HEK293 (cell line): ENCODE results near the gene CNPPD1.

Experiments
- CTCF ChIA-PET: fragments of 350-600 bp; formaldehyde crosslinking; extraction: SDS; loops from one replicate; lab custom pipeline; 2021; ENCODE audit warnings: antibody characterized with exemption; lab: Yijun Ruan, JAX
- POLR2A ChIA-PET: fragments of 300-600 bp; formaldehyde crosslinking; extraction: SDS; loops from one replicate; lab custom pipeline; 2020; ENCODE audit warnings: antibody characterized with exemption, inconsistent platforms; lab: Yijun Ruan, JAX
- H3K27ac ChIP-seq: fragments of 200-500 bp; sonication (Bioruptor generic); 2 replicates; pipeline ENCODE4 v1.5.1; 2014; ENCODE audit warnings: low read depth, low read length, control low read depth, inconsistent platforms; ENCODE audit errors: extremely low read depth
- H3K36me3 ChIP-seq, 2 experiments: fragments of 200-500 bp in 1 of 2; sonication (Bioruptor generic) in 1 of 2; 1 replicate in 1 of 2; 2 replicates in 1 of 2; pipeline ENCODE4 v1.5.1; 2014 to 2017; ENCODE audit warnings: inconsistent platforms in 2 of 2, low read length in 2 of 2; ENCODE audit not compliant: control insufficient read depth in 2 of 2, insufficient read depth in 1 of 2
- H3K4me1 ChIP-seq: fragments of 200-500 bp; sonication (Bioruptor generic); 2 replicates; pipeline ENCODE4 v1.5.1; 2014; ENCODE audit warnings: mild to moderate bottlenecking, low read length, inconsistent platforms; ENCODE audit not compliant: control insufficient read depth, insufficient read depth
- H3K4me3 ChIP-seq: 2 replicates; pipeline ENCODE4 v1.5.1; 2011; ENCODE audit warnings: low read depth, mild to moderate bottlenecking, control low read depth, low read length, moderate library complexity
- H3K9me3 ChIP-seq: fragments of 200-500 bp; sonication (Bioruptor generic); 2 replicates; pipeline ENCODE4 v1.5.1; 2014; ENCODE audit warnings: low read depth, low read length, inconsistent platforms; ENCODE audit not compliant: control insufficient read depth, insufficient read depth
- KLF1 ChIP-seq: fragments of 450-650 bp; formaldehyde crosslinking; IDR thresholded peaks from 2 replicates; pipeline ENCODE4 v1.5.1; 2016; ENCODE audit warnings: missing biosample characterization, missing genetic modification characterization
- KLF7 ChIP-seq: fragments of 450-650 bp; formaldehyde crosslinking; IDR thresholded peaks from 2 replicates; pipeline ENCODE4 v1.5.1; 2016; ENCODE audit warnings: missing biosample characterization, missing genetic modification characterization, borderline replicate concordance
- SP2 ChIP-seq: fragments of 450-650 bp; formaldehyde crosslinking; IDR thresholded peaks from 2 replicates; pipeline ENCODE4 v1.5.1; 2016; ENCODE audit warnings: missing biosample characterization, missing genetic modification characterization
- YY1 ChIP-seq: fragments of 450-650 bp; formaldehyde crosslinking; IDR thresholded peaks from 2 replicates; pipeline ENCODE4 v1.5.1; 2018; ENCODE audit warnings: missing biosample characterization, missing genetic modification characterization
- ZBTB7A ChIP-seq: fragments of 450-650 bp; formaldehyde crosslinking; IDR thresholded peaks from 2 replicates; pipeline ENCODE4 v1.5.1; 2016; ENCODE audit warnings: low read depth, missing biosample characterization, missing genetic modification characterization
- ZBTB8A ChIP-seq: fragments of 450-650 bp; formaldehyde crosslinking; IDR thresholded peaks from 2 replicates; pipeline ENCODE4 v1.5.1; 2016; ENCODE audit warnings: missing biosample characterization, missing genetic modification characterization
- ZNF221 ChIP-seq: fragments of 450-650 bp; formaldehyde crosslinking; IDR thresholded peaks from 2 replicates; pipeline ENCODE4 v1.5.1; 2017; ENCODE audit warnings: missing biosample characterization, missing genetic modification characterization, borderline replicate concordance
- ZNF248 ChIP-seq: fragments of 450-650 bp; formaldehyde crosslinking; IDR thresholded peaks from 2 replicates; pipeline ENCODE4 v1.5.1; 2017; ENCODE audit warnings: missing biosample characterization, missing genetic modification characterization
- ZNF335 ChIP-seq: fragments of 450-650 bp; formaldehyde crosslinking; conservative IDR thresholded peaks from 2 replicates; pipeline ENCODE4 v1.5.1; 2016; ENCODE audit warnings: missing biosample characterization, missing genetic modification characterization
- ZNF341 ChIP-seq: fragments of 450-650 bp; formaldehyde crosslinking; IDR thresholded peaks from 2 replicates; pipeline ENCODE4; 2016; ENCODE audit warnings: low read depth, missing biosample characterization, missing genetic modification characterization
- ZNF398 ChIP-seq: fragments of 450-650 bp; formaldehyde crosslinking; IDR thresholded peaks from 2 replicates; pipeline ENCODE4 v1.5.1; 2017; ENCODE audit warnings: missing biosample characterization, missing genetic modification characterization
- ZNF555 ChIP-seq: fragments of 450-650 bp; formaldehyde crosslinking; conservative IDR thresholded peaks from 2 replicates; pipeline ENCODE4 v1.5.1; 2017; ENCODE audit warnings: missing biosample characterization, mild to moderate bottlenecking, missing genetic modification characterization, inconsistent platforms
- ZNF621 ChIP-seq: fragments of 450-650 bp; formaldehyde crosslinking; IDR thresholded peaks from 2 replicates; pipeline ENCODE4 v1.5.1; 2017; ENCODE audit warnings: missing biosample characterization, missing genetic modification characterization
- ZNF624 ChIP-seq: fragments of 450-650 bp; formaldehyde crosslinking; IDR thresholded peaks from 2 replicates; pipeline ENCODE4 v1.5.1; 2017; ENCODE audit warnings: missing biosample characterization, missing genetic modification characterization
- ZNF658 ChIP-seq: fragments of 450-650 bp; formaldehyde crosslinking; IDR thresholded peaks from 2 replicates; pipeline ENCODE4; 2016; ENCODE audit warnings: missing biosample characterization, missing genetic modification characterization
- ZNF660 ChIP-seq: fragments of 450-650 bp; IDR thresholded peaks from 2 replicates; pipeline ENCODE4 v1.5.1; 2018; ENCODE audit warnings: missing biosample characterization, mild to moderate bottlenecking, missing genetic modification characterization
- ZNF777 ChIP-seq: fragments of 450-650 bp; formaldehyde crosslinking; IDR thresholded peaks from 2 replicates; pipeline ENCODE4 v1.5.1; 2017; ENCODE audit warnings: missing biosample characterization, missing genetic modification characterization, borderline replicate concordance
- TF ChIP-seq, protein P1 (sequence below): fragments of 450-650 bp; formaldehyde crosslinking; IDR thresholded peaks from 2 replicates; pipeline ENCODE4 v1.5.1; 2017; ENCODE audit warnings: missing biosample characterization, mild to moderate bottlenecking, missing genetic modification characterization, moderate library complexity
- TF ChIP-seq, protein P2 (sequence below): fragments of 450-650 bp; formaldehyde crosslinking; conservative IDR thresholded peaks from 2 replicates; pipeline ENCODE4 v1.5.1; 2016; ENCODE audit warnings: low read depth, missing biosample characterization, missing genetic modification characterization
- TF ChIP-seq, protein P3 (sequence below): fragments of 450-650 bp; formaldehyde crosslinking; optimal IDR thresholded peaks from 2 replicates; pipeline ENCODE3; 2016; ENCODE audit warnings: missing biosample characterization, mild to moderate bottlenecking, missing genetic modification characterization
- TF ChIP-seq, protein P4 (sequence below): fragments of 450-650 bp; formaldehyde crosslinking; IDR thresholded peaks from 2 replicates; pipeline ENCODE4 v1.5.1; 2017; ENCODE audit warnings: missing biosample characterization, missing genetic modification characterization

Gene CNPPD1

DNA sequence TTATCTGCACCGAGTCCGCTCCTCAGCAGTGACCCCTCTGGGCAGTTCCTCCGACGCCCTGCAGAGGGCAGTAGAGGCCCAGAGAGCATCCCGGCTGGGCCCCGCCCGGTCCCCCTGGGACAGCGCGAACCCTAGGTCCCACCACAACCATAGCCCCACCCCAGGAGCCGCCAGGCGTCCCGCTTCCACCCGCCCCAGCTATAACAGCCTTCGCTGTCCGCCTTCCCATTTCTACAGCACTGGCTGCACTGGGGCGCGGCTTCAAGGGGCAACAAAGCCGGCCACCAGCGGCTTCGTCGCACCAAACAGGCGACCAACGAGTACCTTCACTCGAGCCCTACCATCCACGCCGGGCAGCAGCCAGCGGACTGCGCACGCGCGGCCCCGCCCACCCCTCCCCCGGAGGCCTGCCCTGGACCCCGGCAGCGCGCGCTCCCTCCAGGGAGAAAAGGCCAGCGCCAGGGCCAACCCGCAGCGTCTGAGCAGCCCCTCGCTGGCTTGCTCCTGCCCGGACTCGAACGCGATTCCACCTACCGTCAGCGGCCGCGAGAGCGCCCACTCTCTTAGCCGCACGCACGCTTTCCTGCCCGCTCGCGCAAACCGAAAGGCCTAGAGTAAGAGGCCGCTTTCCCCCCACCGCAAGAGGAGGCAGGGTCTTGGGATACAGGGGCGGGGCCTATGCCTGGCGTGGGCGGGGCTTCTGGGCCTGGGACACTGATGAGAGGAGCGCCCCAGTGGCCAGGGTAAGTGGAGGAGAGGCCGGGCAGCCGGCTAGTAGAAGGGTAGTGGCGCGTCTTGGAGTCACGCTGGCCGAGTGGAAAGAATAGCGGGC, 16.3 kb downstream of the CNPPD1 start, which contains the start of gene NHEJ1 (continued):
- TF ChIP-seq, protein P1, sequence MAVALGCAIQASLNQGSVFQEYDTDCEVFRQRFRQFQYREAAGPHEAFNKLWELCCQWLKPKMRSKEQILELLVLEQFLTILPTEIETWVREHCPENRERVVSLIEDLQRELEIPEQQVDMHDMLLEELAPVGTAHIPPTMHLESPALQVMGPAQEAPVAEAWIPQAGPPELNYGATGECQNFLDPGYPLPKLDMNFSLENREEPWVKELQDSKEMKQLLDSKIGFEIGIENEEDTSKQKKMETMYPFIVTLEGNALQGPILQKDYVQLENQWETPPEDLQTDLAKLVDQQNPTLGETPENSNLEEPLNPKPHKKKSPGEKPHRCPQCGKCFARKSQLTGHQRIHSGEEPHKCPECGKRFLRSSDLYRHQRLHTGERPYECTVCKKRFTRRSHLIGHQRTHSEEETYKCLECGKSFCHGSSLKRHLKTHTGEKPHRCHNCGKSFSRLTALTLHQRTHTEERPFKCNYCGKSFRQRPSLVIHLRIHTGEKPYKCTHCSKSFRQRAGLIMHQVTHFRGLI (tag by site-specific recombination) = peak; percentile 88
- TF ChIP-seq KLF7 (tag by site-specific recombination) (peak; percentile 80; the same call in 1 of the 2 replicates), YY1 (tag by site-specific recombination) (no peak), ZNF335 (tag by site-specific recombination) (peak; percentile 95), ZBTB8A (tag by site-specific recombination) (peak; percentile 74), ZBTB7A (tag by site-specific recombination) (peak; percentile 21), SP2 (tag by site-specific recombination) (peak; percentile 72), ZNF777 (tag by site-specific recombination) (no peak), KLF1 (tag by site-specific recombination) (peak; percentile 63; the same call in 1 of the 2 replicates)

DNA sequence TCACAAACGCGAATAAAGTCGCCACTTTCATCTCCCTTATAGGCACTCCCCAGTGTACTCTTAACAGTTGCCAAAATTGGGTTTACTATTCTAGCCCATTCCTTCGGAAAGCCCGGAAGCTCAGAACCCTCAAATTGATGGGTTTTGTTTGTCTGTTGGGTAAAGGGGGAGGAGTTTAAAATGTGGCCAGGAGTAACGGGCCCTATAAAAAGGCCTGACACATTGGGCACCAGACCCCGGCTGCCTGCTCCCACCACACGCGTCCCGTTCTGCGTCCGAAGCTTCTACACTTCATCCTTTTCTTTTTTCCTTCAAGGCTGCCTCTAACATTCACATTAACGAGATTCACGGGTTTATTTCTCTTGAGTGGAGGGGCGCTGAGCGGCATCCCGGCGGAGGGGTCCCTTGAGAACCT, 16.9 kb downstream of the CNPPD1 start:
- Histone ChIP-seq H3K27ac (0 out of 2 replicates have a peak overlapping the region, but pooled peaks have one; percentile 97), H3K4me1 (peaks cover 5% of the 10 kb centered on the region; the same call in 1 of the 2 replicates), H3K36me3 (peaks cover 3 to 21% of the 10 kb centered on the region in 2 experiments), H3K4me3 (peak overlapping the region; percentile 26), H3K9me3 (no peaks in the 10 kb centered on the region)
- ChIA-PET POLR2A (interaction anchor here (0.7 to 1.4 kb wide), 2 partner anchors 17 to 46 kb away, joined by 3 to 5 read pairs; partner anchors contain the start of gene CNPPD1), CTCF (interaction anchor here (0.6 to 9.1 kb wide), 51 partner anchors 10 to 833 kb away, joined by 3 to 123 read pairs (median 5); partner anchors contain the start of genes CFAP65, CNPPD1, DNAJB2 and RESP18)
- TF ChIP-seq ZNF621 (tag by site-specific recombination) (no peak), ZNF660 (no peak), ZNF341 (no peak), ZNF248 (no peak), ZNF624 (tag by site-specific recombination) (no peak), ZNF221 (tag by site-specific recombination) (no peak), ZNF398 (tag by site-specific recombination) (no peak), ZNF658 (tag by site-specific recombination) (no peak), ZNF555 (no peak)
- TF ChIP-seq, protein P2, sequence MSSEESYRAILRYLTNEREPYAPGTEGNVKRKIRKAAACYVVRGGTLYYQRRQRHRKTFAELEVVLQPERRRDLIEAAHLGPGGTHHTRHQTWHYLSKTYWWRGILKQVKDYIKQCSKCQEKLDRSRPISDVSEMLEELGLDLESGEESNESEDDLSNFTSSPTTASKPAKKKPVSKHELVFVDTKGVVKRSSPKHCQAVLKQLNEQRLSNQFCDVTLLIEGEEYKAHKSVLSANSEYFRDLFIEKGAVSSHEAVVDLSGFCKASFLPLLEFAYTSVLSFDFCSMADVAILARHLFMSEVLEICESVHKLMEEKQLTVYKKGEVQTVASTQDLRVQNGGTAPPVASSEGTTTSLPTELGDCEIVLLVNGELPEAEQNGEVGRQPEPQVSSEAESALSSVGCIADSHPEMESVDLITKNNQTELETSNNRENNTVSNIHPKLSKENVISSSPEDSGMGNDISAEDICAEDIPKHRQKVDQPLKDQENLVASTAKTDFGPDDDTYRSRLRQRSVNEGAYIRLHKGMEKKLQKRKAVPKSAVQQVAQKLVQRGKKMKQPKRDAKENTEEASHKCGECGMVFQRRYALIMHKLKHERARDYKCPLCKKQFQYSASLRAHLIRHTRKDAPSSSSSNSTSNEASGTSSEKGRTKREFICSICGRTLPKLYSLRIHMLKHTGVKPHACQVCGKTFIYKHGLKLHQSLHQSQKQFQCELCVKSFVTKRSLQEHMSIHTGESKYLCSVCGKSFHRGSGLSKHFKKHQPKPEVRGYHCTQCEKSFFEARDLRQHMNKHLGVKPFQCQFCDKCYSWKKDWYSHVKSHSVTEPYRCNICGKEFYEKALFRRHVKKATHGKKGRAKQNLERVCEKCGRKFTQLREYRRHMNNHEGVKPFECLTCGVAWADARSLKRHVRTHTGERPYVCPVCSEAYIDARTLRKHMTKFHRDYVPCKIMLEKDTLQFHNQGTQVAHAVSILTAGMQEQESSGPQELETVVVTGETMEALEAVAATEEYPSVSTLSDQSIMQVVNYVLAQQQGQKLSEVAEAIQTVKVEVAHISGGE (tag by site-specific recombination) = no peak
- TF ChIP-seq, protein P3, sequence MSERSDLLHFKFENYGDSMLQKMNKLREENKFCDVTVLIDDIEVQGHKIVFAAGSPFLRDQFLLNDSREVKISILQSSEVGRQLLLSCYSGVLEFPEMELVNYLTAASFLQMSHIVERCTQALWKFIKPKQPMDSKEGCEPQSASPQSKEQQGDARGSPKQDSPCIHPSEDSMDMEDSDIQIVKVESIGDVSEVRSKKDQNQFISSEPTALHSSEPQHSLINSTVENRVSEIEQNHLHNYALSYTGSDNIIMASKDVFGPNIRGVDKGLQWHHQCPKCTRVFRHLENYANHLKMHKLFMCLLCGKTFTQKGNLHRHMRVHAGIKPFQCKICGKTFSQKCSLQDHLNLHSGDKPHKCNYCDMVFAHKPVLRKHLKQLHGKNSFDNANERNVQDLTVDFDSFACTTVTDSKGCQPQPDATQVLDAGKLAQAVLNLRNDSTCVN (tag by site-specific recombination) = no peak
- TF ChIP-seq, protein P4, sequence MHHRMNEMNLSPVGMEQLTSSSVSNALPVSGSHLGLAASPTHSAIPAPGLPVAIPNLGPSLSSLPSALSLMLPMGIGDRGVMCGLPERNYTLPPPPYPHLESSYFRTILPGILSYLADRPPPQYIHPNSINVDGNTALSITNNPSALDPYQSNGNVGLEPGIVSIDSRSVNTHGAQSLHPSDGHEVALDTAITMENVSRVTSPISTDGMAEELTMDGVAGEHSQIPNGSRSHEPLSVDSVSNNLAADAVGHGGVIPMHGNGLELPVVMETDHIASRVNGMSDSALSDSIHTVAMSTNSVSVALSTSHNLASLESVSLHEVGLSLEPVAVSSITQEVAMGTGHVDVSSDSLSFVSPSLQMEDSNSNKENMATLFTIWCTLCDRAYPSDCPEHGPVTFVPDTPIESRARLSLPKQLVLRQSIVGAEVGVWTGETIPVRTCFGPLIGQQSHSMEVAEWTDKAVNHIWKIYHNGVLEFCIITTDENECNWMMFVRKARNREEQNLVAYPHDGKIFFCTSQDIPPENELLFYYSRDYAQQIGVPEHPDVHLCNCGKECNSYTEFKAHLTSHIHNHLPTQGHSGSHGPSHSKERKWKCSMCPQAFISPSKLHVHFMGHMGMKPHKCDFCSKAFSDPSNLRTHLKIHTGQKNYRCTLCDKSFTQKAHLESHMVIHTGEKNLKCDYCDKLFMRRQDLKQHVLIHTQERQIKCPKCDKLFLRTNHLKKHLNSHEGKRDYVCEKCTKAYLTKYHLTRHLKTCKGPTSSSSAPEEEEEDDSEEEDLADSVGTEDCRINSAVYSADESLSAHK = no peak
